Testis (tissue), 2 donors: ENCODE measurements around the gene DGKB.

Experiments used
- POLR2A ChIP-seq: fragments of 450-650 bp; IDR thresholded peaks from one replicate; pipeline ENCODE4 v1.6.1; 2017; ENCODE audit warnings: antibody characterized with exemption, mild to moderate bottlenecking, moderate library complexity
- TF ChIP-seq, protein P1 (sequence below), 3 experiments: fragments of 450-650 bp in 2 of 3; fragments of 200-600 bp in 1 of 3; sonication (generic) in 1 of 3; IDR thresholded peaks; one replicate each; pipeline ENCODE4 v1.5.1; 2016 to 2019; ENCODE audit warnings: antibody characterized with exemption in 3 of 3, mild to moderate bottlenecking in 2 of 3, moderate library complexity in 1 of 3

GRCh38 chr7:14602851-14603250, 299.7 kb downstream of the DGKB start:
- TF ChIP-seq, protein P1, sequence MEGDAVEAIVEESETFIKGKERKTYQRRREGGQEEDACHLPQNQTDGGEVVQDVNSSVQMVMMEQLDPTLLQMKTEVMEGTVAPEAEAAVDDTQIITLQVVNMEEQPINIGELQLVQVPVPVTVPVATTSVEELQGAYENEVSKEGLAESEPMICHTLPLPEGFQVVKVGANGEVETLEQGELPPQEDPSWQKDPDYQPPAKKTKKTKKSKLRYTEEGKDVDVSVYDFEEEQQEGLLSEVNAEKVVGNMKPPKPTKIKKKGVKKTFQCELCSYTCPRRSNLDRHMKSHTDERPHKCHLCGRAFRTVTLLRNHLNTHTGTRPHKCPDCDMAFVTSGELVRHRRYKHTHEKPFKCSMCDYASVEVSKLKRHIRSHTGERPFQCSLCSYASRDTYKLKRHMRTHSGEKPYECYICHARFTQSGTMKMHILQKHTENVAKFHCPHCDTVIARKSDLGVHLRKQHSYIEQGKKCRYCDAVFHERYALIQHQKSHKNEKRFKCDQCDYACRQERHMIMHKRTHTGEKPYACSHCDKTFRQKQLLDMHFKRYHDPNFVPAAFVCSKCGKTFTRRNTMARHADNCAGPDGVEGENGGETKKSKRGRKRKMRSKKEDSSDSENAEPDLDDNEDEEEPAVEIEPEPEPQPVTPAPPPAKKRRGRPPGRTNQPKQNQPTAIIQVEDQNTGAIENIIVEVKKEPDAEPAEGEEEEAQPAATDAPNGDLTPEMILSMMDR (IDR thresholded peaks at IDR 0.05) = no peak
- no peak for TF ChIP-seq POLR2A
